H1 (cell line): ENCODE measurements around the gene TSPAN2. TPM values are rescaled to one million over a fixed set of nuclear protein-coding genes. Genes with fewer than 3 reads are reported as not detected.

Source experiments
- KDM4A ChIP-seq: IDR thresholded peaks from one replicate; pipeline ENCODE4 v1.7.1; 2012; ENCODE audit warnings: low read depth, mild to moderate bottlenecking, moderate library complexity, low read length, inconsistent platforms; ENCODE audit not compliant: severe bottlenecking
- polyA plus RNA-seq, 7 experiments: library from polyadenylated mRNA; depleted of rRNA in 3 of 7; stranded (reverse) in 5 of 7; unstranded in 2 of 7; fragments of >200 nt in 5 of 7; fragments of 200-250 nt in 2 of 7; gene quantifications; 1 replicate in 5 of 7; 2 replicates in 1 of 7; 4 replicates in 1 of 7; pipeline versions ENCODE4 v1.2.1 to v1.2.3, GENCODE V29; 2011 to 2013; ENCODE audit warnings: missing spikeins in 2 of 7, mixed read lengths in 2 of 7
- total RNA-seq: library from RNA; stranded (reverse); fragmentation: NEBNext Ultra II Directional; extraction: Animal tissue kit (Norgen Biotek cat#: 25700); gene quantifications from 2 replicates; pipeline ENCODE4 v1.2.1, GENCODE V29; 2021

TSPAN2 gene
- total and polyA plus RNA-seq, 2 of the 8 experiments (the other 6 are each of a cell fraction or from before 2014, with no cell fraction given) = 7.4 to 14.2 TPM

GRCh38 chr1:115076384-115076915, 12.9 kb downstream of the TSPAN2 start (continued):
- no peak for TF ChIP-seq KDM4A
